ENCODE results near the gene MISP. TPM values are rescaled to one million over a fixed set of nuclear protein-coding genes. Genes with fewer than 3 reads are reported as not detected.

The MISP gene
- total and polyA plus RNA-seq, 2 of the 13 experiments (the other 11 are each of a cell fraction or from before 2014, with no cell fraction given): 0.67 to 1.3 TPM

DNA sequence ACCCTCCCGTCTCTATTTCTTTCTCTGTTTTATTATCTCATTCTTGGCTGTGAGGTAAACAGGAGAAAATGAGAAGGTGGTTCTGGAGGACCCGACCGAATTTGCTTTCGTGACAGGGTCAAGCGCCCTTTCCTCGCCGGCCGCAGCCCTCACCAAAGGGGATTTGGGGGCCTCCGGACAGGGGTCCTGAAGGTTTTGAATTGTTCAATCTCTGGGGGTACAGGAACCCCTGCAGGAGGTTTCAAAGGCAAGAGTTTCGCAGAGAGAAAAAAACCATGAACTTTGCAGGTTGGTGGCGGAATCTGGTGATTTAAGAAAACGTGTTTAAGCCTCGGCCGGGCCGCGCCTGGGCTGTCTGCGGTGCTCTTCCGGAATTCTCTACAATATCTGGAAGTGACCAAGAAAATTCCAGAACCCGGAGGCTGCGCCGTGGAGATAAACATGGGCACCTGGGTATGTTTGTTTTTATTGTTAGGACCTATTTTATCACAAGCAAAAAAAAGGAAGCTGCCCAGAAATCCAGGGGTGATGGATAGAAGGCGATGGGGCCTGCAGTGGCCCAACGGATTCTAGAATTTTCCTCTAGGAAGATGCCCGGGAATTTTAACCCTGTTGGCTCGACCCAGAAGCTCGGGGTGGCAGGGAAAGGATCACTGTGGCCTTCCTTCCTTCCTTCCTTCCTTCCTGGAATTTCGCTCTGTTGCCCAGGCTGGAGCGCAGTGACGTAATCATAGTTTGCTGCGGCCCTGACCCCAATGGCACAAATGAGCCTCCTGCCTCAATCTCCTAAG lies 32.2 kb downstream of the MISP start (continued):
- peak; percentile 63; the same call in 1 of the 2 replicates for TF ChIP-seq GFI1 (CRISPR knock-in tag; IDR thresholded peaks at IDR 0.05; ENCODE audit: borderline replicate concordance)
- no peak for TF ChIP-seq PRPF4 (IDR thresholded peaks at IDR 0.05; ENCODE audit: low read depth, low read length, poor library complexity, severe bottlenecking)
- TF ChIP-seq, protein P1, sequence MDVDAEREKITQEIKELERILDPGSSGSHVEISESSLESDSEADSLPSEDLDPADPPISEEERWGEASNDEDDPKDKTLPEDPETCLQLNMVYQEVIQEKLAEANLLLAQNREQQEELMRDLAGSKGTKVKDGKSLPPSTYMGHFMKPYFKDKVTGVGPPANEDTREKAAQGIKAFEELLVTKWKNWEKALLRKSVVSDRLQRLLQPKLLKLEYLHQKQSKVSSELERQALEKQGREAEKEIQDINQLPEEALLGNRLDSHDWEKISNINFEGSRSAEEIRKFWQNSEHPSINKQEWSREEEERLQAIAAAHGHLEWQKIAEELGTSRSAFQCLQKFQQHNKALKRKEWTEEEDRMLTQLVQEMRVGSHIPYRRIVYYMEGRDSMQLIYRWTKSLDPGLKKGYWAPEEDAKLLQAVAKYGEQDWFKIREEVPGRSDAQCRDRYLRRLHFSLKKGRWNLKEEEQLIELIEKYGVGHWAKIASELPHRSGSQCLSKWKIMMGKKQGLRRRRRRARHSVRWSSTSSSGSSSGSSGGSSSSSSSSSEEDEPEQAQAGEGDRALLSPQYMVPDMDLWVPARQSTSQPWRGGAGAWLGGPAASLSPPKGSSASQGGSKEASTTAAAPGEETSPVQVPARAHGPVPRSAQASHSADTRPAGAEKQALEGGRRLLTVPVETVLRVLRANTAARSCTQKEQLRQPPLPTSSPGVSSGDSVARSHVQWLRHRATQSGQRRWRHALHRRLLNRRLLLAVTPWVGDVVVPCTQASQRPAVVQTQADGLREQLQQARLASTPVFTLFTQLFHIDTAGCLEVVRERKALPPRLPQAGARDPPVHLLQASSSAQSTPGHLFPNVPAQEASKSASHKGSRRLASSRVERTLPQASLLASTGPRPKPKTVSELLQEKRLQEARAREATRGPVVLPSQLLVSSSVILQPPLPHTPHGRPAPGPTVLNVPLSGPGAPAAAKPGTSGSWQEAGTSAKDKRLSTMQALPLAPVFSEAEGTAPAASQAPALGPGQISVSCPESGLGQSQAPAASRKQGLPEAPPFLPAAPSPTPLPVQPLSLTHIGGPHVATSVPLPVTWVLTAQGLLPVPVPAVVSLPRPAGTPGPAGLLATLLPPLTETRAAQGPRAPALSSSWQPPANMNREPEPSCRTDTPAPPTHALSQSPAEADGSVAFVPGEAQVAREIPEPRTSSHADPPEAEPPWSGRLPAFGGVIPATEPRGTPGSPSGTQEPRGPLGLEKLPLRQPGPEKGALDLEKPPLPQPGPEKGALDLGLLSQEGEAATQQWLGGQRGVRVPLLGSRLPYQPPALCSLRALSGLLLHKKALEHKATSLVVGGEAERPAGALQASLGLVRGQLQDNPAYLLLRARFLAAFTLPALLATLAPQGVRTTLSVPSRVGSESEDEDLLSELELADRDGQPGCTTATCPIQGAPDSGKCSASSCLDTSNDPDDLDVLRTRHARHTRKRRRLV (CRISPR knock-in tag; IDR thresholded peaks at IDR 0.05): no peak
- no peak for TF ChIP-seq ONECUT2 (CRISPR knock-in tag; IDR thresholded peaks at IDR 0.05)
- TF ChIP-seq ZNF446 (CRISPR knock-in tag; IDR thresholded peaks at IDR 0.05): no peak
- no peak for TF ChIP-seq SIX4 (CRISPR knock-in tag; IDR thresholded peaks at IDR 0.05)
- TF ChIP-seq ZNF484 (CRISPR knock-in tag; IDR thresholded peaks at IDR 0.05; ENCODE audit: borderline replicate concordance, low read depth): no peak
- TF ChIP-seq ZNF460 (CRISPR knock-in tag; IDR thresholded peaks at IDR 0.05; ENCODE audit: borderline replicate concordance): no peak
- TF ChIP-seq, protein P2, sequence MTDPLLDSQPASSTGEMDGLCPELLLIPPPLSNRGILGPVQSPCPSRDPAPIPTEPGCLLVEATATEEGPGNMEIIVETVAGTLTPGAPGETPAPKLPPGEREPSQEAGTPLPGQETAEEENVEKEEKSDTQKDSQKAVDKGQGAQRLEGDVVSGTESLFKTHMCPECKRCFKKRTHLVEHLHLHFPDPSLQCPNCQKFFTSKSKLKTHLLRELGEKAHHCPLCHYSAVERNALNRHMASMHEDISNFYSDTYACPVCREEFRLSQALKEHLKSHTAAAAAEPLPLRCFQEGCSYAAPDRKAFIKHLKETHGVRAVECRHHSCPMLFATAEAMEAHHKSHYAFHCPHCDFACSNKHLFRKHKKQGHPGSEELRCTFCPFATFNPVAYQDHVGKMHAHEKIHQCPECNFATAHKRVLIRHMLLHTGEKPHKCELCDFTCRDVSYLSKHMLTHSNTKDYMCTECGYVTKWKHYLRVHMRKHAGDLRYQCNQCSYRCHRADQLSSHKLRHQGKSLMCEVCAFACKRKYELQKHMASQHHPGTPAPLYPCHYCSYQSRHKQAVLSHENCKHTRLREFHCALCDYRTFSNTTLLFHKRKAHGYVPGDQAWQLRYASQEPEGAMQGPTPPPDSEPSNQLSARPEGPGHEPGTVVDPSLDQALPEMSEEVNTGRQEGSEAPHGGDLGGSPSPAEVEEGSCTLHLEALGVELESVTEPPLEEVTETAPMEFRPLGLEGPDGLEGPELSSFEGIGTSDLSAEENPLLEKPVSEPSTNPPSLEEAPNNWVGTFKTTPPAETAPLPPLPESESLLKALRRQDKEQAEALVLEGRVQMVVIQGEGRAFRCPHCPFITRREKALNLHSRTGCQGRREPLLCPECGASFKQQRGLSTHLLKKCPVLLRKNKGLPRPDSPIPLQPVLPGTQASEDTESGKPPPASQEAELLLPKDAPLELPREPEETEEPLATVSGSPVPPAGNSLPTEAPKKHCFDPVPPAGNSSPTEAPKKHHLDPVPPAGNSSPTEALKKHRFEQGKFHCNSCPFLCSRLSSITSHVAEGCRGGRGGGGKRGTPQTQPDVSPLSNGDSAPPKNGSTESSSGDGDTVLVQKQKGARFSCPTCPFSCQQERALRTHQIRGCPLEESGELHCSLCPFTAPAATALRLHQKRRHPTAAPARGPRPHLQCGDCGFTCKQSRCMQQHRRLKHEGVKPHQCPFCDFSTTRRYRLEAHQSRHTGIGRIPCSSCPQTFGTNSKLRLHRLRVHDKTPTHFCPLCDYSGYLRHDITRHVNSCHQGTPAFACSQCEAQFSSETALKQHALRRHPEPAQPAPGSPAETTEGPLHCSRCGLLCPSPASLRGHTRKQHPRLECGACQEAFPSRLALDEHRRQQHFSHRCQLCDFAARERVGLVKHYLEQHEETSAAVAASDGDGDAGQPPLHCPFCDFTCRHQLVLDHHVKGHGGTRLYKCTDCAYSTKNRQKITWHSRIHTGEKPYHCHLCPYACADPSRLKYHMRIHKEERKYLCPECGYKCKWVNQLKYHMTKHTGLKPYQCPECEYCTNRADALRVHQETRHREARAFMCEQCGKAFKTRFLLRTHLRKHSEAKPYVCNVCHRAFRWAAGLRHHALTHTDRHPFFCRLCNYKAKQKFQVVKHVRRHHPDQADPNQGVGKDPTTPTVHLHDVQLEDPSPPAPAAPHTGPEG (CRISPR knock-in tag; IDR thresholded peaks at IDR 0.05): no peak
- TF ChIP-seq PTBP1 (IDR thresholded peaks at IDR 0.05; ENCODE audit: low read depth, low read length, poor library complexity, severe bottlenecking): no peak
- TF ChIP-seq, protein P3, sequence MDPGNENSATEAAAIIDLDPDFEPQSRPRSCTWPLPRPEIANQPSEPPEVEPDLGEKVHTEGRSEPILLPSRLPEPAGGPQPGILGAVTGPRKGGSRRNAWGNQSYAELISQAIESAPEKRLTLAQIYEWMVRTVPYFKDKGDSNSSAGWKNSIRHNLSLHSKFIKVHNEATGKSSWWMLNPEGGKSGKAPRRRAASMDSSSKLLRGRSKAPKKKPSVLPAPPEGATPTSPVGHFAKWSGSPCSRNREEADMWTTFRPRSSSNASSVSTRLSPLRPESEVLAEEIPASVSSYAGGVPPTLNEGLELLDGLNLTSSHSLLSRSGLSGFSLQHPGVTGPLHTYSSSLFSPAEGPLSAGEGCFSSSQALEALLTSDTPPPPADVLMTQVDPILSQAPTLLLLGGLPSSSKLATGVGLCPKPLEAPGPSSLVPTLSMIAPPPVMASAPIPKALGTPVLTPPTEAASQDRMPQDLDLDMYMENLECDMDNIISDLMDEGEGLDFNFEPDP (CRISPR knock-in tag; conservative IDR thresholded peaks at IDR 0.05): 0 out of 2 replicates have a peak, but pooled peaks have one; percentile 47
- TF ChIP-seq ZNF430 (CRISPR knock-in tag; IDR thresholded peaks at IDR 0.05): no peak
- no peak for TF ChIP-seq ZNF746 (CRISPR knock-in tag; IDR thresholded peaks at IDR 0.05)
- TF ChIP-seq HOXD1 (CRISPR knock-in tag; IDR thresholded peaks at IDR 0.05): no peak
- TF ChIP-seq ZNF615 (CRISPR knock-in tag; IDR thresholded peaks at IDR 0.05; ENCODE audit: borderline replicate concordance): 0 out of 2 replicates have a peak, but pooled peaks have one; percentile 45
- no peak for TF ChIP-seq ZFP37 (CRISPR knock-in tag; IDR thresholded peaks at IDR 0.05; ENCODE audit: borderline replicate concordance)
- no peak for TF ChIP-seq NKX3-1 (CRISPR knock-in tag; IDR thresholded peaks at IDR 0.05)

All from HepG2 (cell line).